Measurements from ENCODE around the gene VPS37D.

The VPS37D gene

GRCh38 chr7:73721377-73721817 lies 53.8 kb downstream of the VPS37D start:
- no peak for DNase-seq (ENCODE audit: extremely low read depth, low read depth)
- TF ChIP-seq CTCF (IDR thresholded peaks at IDR 0.05; ENCODE audit: low read depth, low read length, missing control alignments): no peak
- H3K4me3 ChIP-seq (replicated peaks; ENCODE audit: low read depth, low read length): no peak overlapping the region
